GM18499 (cell line): ENCODE results near the gene KATNBL1.
"Not testable (repeated sequence)": the region's sequence is repeated elsewhere in the genome, so short reads cannot be mapped to it uniquely, and the experiment has no call there.

Experiments
- ATAC-seq: cut with Tn5 transposase; IDR thresholded peaks from one replicate; pipeline ENCODE4 v1.9.1; 2021; ENCODE audit warnings: moderate number of reproducible peaks; ENCODE audit not compliant: insufficient read depth, unreplicated experiment

Gene KATNBL1

GRCh38 chr15:34120420-34120819 is 89.5 kb downstream of the KATNBL1 start:
- ATAC-seq: not testable (repeated sequence)

- no peak for ATAC-seq
Observed at GRCh38 chr15:34119291-34119690, 90.6 kb downstream of the KATNBL1 start.

- ATAC-seq: no peak
Observed at GRCh38 chr15:34116620-34117019, 93.3 kb downstream of the KATNBL1 start.

GRCh38 chr15:34114739-34115138 is 95.2 kb downstream of the KATNBL1 start:
- no peak for ATAC-seq

- ATAC-seq: no peak
Observed at GRCh38 chr15:34114215-34114614, 95.7 kb downstream of the KATNBL1 start.

GRCh38 chr15:34111488-34111887 is 98.4 kb downstream of the KATNBL1 start:
- no peak for ATAC-seq

- ATAC-seq: no peak
Observed at GRCh38 chr15:34109797-34110663, 99.9 kb downstream of the KATNBL1 start.

- ATAC-seq: no peak
Observed at GRCh38 chr15:34107315-34107714, 102.6 kb downstream of the KATNBL1 start.

GRCh38 chr15:34106423-34106822 is 103.5 kb downstream of the KATNBL1 start:
- ATAC-seq: no peak

- peak; percentile 13 for ATAC-seq
Observed at GRCh38 chr15:34102175-34102925, 107.5 kb downstream of the KATNBL1 start.

- peak; percentile 87 for ATAC-seq
Observed at GRCh38 chr15:34101366-34102174, 108.3 kb downstream of the KATNBL1 start, which contains the start of the genes EMC7 and PGBD4. Gene EMC7 (minus strand): TSS chr15:34101862. CDS start chr15:34101839, 23 bp downstream. Gene PGBD4 (plus strand): TSS chr15:34102083. CDS start chr15:34102532, 449 bp downstream.

GRCh38 chr15:34099914-34100313 is 110.0 kb downstream of the KATNBL1 start:
- ATAC-seq: no peak
